HCT116 (cell line): ENCODE measurements around the gene MEGF6. TPM values are rescaled to one million over a fixed set of nuclear protein-coding genes. Genes with fewer than 3 reads are reported as not detected.

Experiments
- ATAC-seq: fragments of 200-7000 bp; cut with Tn5 transposase; 2 replicates; pipeline ENCODE4 v1.9.1; 2020; ENCODE audit warnings: mild to moderate bottlenecking, moderate library complexity
- BruUV-seq: library from RNA; stranded (reverse); fragments of 400-500 nt; replicated peaks from 2 replicates; lab custom pipeline; 2021; lab: Mats Ljungman, UMichigan
- CTCF ChIA-PET: fragments of 300-600 bp; sonication (Branson Sonifier 250); formaldehyde crosslinking; loops from one replicate; lab custom pipeline; 2021; ENCODE audit warnings: antibody characterized with exemption; lab: Charles Lee
- POLR2A ChIA-PET: fragments of 300-600, 350-600 bp; sonication (Branson Sonifier 250); formaldehyde crosslinking; loops from one replicate; lab custom pipeline; 2021; ENCODE audit warnings: antibody characterized with exemption; lab: Charles Lee
- RAD21 ChIA-PET, 2 experiments: fragments of 300-600 bp; sonication (Branson Sonifier 250); formaldehyde crosslinking; loops; one replicate each; lab custom pipeline; 2023; ENCODE audit warnings: low total read pairs in 2 of 2; ENCODE audit not compliant: uncharacterized antibody in 2 of 2, unreplicated experiment in 2 of 2, low non-redundant PET in 1 of 2; lab: Charles Lee
- DNase-seq: peaks from one replicate; pipeline ENCODE4 v3.0.0-alpha.2; 2010; ENCODE audit warnings: low read depth, low spot score
- H2AFZ ChIP-seq: fragments of 200-600 bp; shearing (Covaris generic), sonication (generic); 2 replicates; pipeline ENCODE4 v1.6.1; 2017; ENCODE audit warnings: low read depth, mixed run types, mixed read lengths, antibody characterized with exemption, low read length; ENCODE audit not compliant: poor library complexity, severe bottlenecking
- H3K27ac ChIP-seq: 2 replicates; pipeline ENCODE4 v1.5.1; 2012; ENCODE audit warnings: low read depth, low read length
- H3K27me3 ChIP-seq: fragments of 200-600 bp; sonication (generic); 2 replicates; pipeline ENCODE4 v1.6.1; 2016; ENCODE audit warnings: mixed run types, low read length, mixed read lengths; ENCODE audit not compliant: insufficient read depth
- H3K36me3 ChIP-seq, 2 experiments: fragments of 200-500 bp in 1 of 2; fragments of 200-600 bp in 1 of 2; sonication (Bioruptor generic) in 1 of 2; sonication (generic) in 1 of 2; 2 replicates each; pipeline versions ENCODE4 v1.5.1 to v1.6.1; 2014 to 2016; ENCODE audit warnings: low read length in 2 of 2, inconsistent platforms in 1 of 2, mixed read lengths in 1 of 2, mixed run types in 1 of 2; ENCODE audit not compliant: insufficient read depth in 2 of 2, control insufficient read depth in 1 of 2
- H3K4me1 ChIP-seq, 2 experiments: fragments of 200-600 bp in 1 of 2; sonication (generic) in 1 of 2; 2 replicates each; pipeline versions ENCODE4 v1.5.1 to v1.6.1; 2012 to 2017; ENCODE audit warnings: low read length in 2 of 2, inconsistent platforms in 1 of 2, mild to moderate bottlenecking in 1 of 2, mixed read lengths in 1 of 2, mixed run types in 1 of 2, moderate library complexity in 1 of 2; ENCODE audit not compliant: insufficient read depth in 2 of 2, control insufficient read depth in 1 of 2
- H3K4me2 ChIP-seq: fragments of 200-600 bp; sonication (generic); 2 replicates; pipeline ENCODE4 v1.6.1; 2017; ENCODE audit warnings: mixed run types, low read length, mixed read lengths
- H3K4me3 ChIP-seq, 2 experiments: fragments of 200-600 bp in 1 of 2; sonication (generic) in 1 of 2; replicated peaks in 1 of 2; 2 replicates each; pipeline ENCODE4 v1.5.1; 2011 to 2016; ENCODE audit warnings: low read length in 2 of 2, control low read depth in 1 of 2, low read depth in 1 of 2, mild to moderate bottlenecking in 1 of 2, mixed read lengths in 1 of 2, mixed run types in 1 of 2
- H3K79me2 ChIP-seq: fragments of 200-600 bp; sonication (generic); 2 replicates; pipeline ENCODE4 v1.6.1; 2017; ENCODE audit warnings: mild to moderate bottlenecking, mixed run types, low read length, moderate library complexity, mixed read lengths; ENCODE audit not compliant: insufficient read depth
- H3K9ac ChIP-seq: fragments of 200-600 bp; sonication (generic); 2 replicates; pipeline ENCODE4 v1.6.1; 2016; ENCODE audit warnings: low read length, mixed read lengths
- H3K9me2 ChIP-seq: fragments of 200-600 bp; sonication (generic), shearing (Covaris generic); 2 replicates; pipeline ENCODE4 v1.6.1; 2017; ENCODE audit warnings: mixed run types, mild to moderate bottlenecking, moderate library complexity; ENCODE audit not compliant: insufficient read depth
- H3K9me3 ChIP-seq, 2 experiments: fragments of 200-500 bp in 1 of 2; fragments of 200-600 bp in 1 of 2; sonication (Bioruptor generic) in 1 of 2; sonication (generic) in 1 of 2; 2 replicates each; pipeline ENCODE4 v1.6.1; 2014 to 2017; ENCODE audit warnings: low read length in 2 of 2, mixed read lengths in 2 of 2, inconsistent platforms in 1 of 2, low read depth in 1 of 2, mild to moderate bottlenecking in 1 of 2, mixed run types in 1 of 2, moderate library complexity in 1 of 2; ENCODE audit not compliant: control insufficient read depth in 1 of 2, insufficient read depth in 1 of 2
- H4K20me1 ChIP-seq: fragments of 200-600 bp; sonication (generic), shearing (Covaris generic); 2 replicates; pipeline ENCODE4 v1.6.1; 2017; ENCODE audit warnings: mixed run types, mild to moderate bottlenecking, moderate library complexity; ENCODE audit not compliant: insufficient read depth
- CBX3 ChIP-seq: IDR thresholded peaks from 2 replicates; pipeline ENCODE4 v1.6.1; 2012; ENCODE audit warnings: low read depth
- ELF1 ChIP-seq: IDR thresholded peaks from 2 replicates; pipeline ENCODE4 v1.6.1; 2012; ENCODE audit warnings: low read depth, borderline replicate concordance
- RAD21 ChIP-seq: IDR thresholded peaks from 2 replicates; pipeline ENCODE4 v1.6.1; 2012; ENCODE audit warnings: low read depth, mild to moderate bottlenecking
- SIN3A ChIP-seq: IDR thresholded peaks from 2 replicates; pipeline ENCODE4 v1.6.1; 2012; ENCODE audit warnings: low read depth
- SRF ChIP-seq: IDR thresholded peaks from 2 replicates; pipeline ENCODE4 v1.6.1; 2012; ENCODE audit warnings: low read depth
- ZBTB33 ChIP-seq: IDR thresholded peaks from 2 replicates; pipeline ENCODE4 v1.6.1; 2011; ENCODE audit warnings: mild to moderate bottlenecking, low read length, moderate library complexity; ENCODE audit not compliant: insufficient replicate concordance; ENCODE audit errors: extremely low read depth
- ZNF274 ChIP-seq: fragments of 200-500 bp; sonication (Bioruptor generic); IDR thresholded peaks from 2 replicates; pipeline ENCODE4 v1.6.1; 2014; ENCODE audit warnings: mild to moderate bottlenecking, low read depth, low read length, inconsistent platforms
- intact Hi-C: fragments of 100-400 bp; cut with micrococcal nuclease; formaldehyde crosslinking; loops from 2 replicates; pipeline ENCODE4 v1.10.0; 2022
- total RNA-seq: library from RNA; stranded (reverse); gene quantifications from one replicate; pipeline ENCODE4 v1.2.1, GENCODE V29; 2021; ENCODE audit not compliant: unreplicated experiment

Gene MEGF6
- total RNA-seq, 1 experiment from 2014 or later = 47.6 TPM

GRCh38 chr1:3495776-3496745 lies 115.2 kb downstream of the MEGF6 start:
- Histone ChIP-seq H3K9me3 (no peaks in the 10 kb centered on the region), H4K20me1 (no peaks in the 10 kb centered on the region), H3K4me1 (peaks cover 0 to 24% of the 10 kb centered on the region in 2 experiments; a peak in 1 of 4 replicates), H3K27me3 (no peaks in the 10 kb centered on the region), H3K9ac (no peak overlapping the region), H3K27ac (no peak overlapping the region), H3K9me2 (no peaks in the 10 kb centered on the region), H3K4me3 (no peak overlapping the region), H3K36me3 (no peaks in the 10 kb centered on the region), H2AFZ (no peak overlapping the region), H3K4me2 (no peak overlapping the region), H3K79me2 (no peaks in the 10 kb centered on the region)
- intact Hi-C loops = no loop called here
- POLR2A ChIA-PET = no interaction called here
- no TSS peak for BruUV-seq
- RAD21 ChIA-PET = no interaction called here
- ATAC-seq = no peak
- no peak for TF ChIP-seq ZNF274
- no peak for TF ChIP-seq ZBTB33
- no peak for TF ChIP-seq SRF
- no peak for TF ChIP-seq RAD21
- no peak for TF ChIP-seq ELF1
- TF ChIP-seq SIN3A = no peak
- TF ChIP-seq CBX3 = no peak
- CTCF ChIA-PET = interaction anchor here (1.2 kb wide), 1 partner anchor 123 kb away, joined by 3 read pairs; no protein-coding TSS in a partner anchor
- no peak for DNase-seq
